Measurements from ENCODE around the gene SLC44A5. TPM values are rescaled to one million over a fixed set of nuclear protein-coding genes. Genes with fewer than 3 reads are reported as not detected.
"Not testable (repeated sequence)": the region's sequence is repeated elsewhere in the genome, so short reads cannot be mapped to it uniquely, and the experiment has no call there.

SLC44A5 gene
- total RNA-seq (1.6 TPM), polyA plus RNA-seq (1 to 10 TPM in 3 of 4 donors, not detected in 1; 1.3 to 2.3 (median 1.4) TPM)

DNA sequence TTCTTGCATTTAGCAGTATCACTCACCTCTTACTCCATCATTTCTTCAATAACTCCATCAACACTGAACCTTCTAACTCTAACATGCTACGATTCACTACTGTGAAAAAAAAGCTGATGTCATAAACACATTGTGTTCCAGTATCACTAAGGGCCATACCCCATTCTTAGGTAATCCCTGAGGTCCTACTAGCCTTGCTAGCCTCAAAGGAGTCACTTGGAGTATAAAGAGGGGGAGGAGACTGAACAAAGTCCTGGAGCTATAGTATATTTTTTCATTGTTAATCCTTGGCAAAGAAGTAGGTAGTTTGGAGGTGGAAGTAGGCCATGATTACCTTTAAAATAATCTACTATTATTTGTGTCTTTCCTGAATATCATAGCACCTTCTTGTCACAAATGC lies at the start of gene SLC44A5:
Gene SLC44A5 (minus strand): TSS at position 101 of the 400 bp plus-strand sequence. CDS start 69,667 bp downstream, outside the sequence.
- DNase-seq (no peak), ATAC-seq (ENCODE audit: low read depth in 2 of 2) (no peak)
- Mint-ChIP-seq H3K36me3 (no peaks in the 10 kb centered on the region), H3K27me3 (peaks cover 45% of the 10 kb centered on the region), H3K27ac (no peak within 1 kb of the TSS), H3K9me3 (peaks cover 0 to 9% (median 3%) of the 10 kb centered on the region in 7 donors), H3K4me1 (peaks cover 0 to 15% (median 5%) of the 10 kb centered on the region in 4 donors), H3K4me3 (no peak within 1 kb of the TSS)
- Histone ChIP-seq H3K27ac (ENCODE audit: insufficient read depth, low read length, poor library complexity, severe bottlenecking) (no peak within 1 kb of the TSS), H3K9me3 (ENCODE audit: control insufficient read depth in 2 of 2, low read length in 2 of 2) (no peaks in the 10 kb centered on the region), H3K36me3 (ENCODE audit: control insufficient read depth, insufficient read depth, low read length) (no peaks in the 10 kb centered on the region), H3K4me3 (ENCODE audit: low read depth, low read length) (no peak within 1 kb of the TSS), H3K27me3 (ENCODE audit: control insufficient read depth, insufficient read depth, low read length) (peaks cover 19% of the 10 kb centered on the region), H3K4me1 (ENCODE audit: control insufficient read depth, insufficient read depth, low read length, poor library complexity, severe bottlenecking) (peaks cover 4% of the 10 kb centered on the region)

DNA sequence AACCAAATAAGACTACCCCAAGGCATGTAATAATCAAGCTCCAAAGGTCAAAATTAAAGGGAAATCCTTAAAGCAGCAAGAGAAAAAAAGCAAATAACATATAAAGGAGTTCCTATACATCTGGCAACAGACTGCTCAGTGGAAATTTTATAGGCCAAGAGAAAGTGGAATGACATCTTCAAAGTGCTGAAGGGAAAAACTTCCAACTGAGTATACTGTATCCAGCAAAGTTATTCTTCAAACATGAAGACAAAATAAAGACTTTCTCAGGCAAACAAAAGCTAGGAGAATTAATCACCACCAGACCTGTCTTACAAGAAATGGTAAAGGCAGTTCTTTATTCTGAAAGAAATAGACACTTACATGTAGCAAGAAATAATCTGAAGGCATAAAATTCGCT lies 45.0 kb upstream of the SLC44A5 start:
- Histone ChIP-seq H3K4me1 (ENCODE audit: control insufficient read depth, insufficient read depth, low read length, poor library complexity, severe bottlenecking) (no peaks in the 10 kb centered on the region), H3K9me3 (ENCODE audit: control insufficient read depth in 2 of 2, low read length in 2 of 2) (peaks cover 3 to 12% of the 10 kb centered on the region in 2 experiments), H3K4me3 (ENCODE audit: low read depth, low read length) (no peak overlapping the region), H3K27me3 (ENCODE audit: control insufficient read depth, insufficient read depth, low read length) (no peaks in the 10 kb centered on the region), H3K36me3 (ENCODE audit: control insufficient read depth, insufficient read depth, low read length) (no peaks in the 10 kb centered on the region), H3K27ac (ENCODE audit: insufficient read depth, low read length, poor library complexity, severe bottlenecking) (no peak overlapping the region)
- DNase-seq: no peak
- Mint-ChIP-seq H3K36me3 (no peaks in the 10 kb centered on the region), H3K27ac (no peak overlapping the region), H3K27me3 (peaks cover 7% of the 10 kb centered on the region), H3K4me1 (no peaks in the 10 kb centered on the region), H3K4me3 (no peak overlapping the region), H3K9me3 (peaks cover 0 to 13% (median 5%) of the 10 kb centered on the region in 7 donors)
- no peak for ATAC-seq (ENCODE audit: low read depth in 2 of 2)

DNA sequence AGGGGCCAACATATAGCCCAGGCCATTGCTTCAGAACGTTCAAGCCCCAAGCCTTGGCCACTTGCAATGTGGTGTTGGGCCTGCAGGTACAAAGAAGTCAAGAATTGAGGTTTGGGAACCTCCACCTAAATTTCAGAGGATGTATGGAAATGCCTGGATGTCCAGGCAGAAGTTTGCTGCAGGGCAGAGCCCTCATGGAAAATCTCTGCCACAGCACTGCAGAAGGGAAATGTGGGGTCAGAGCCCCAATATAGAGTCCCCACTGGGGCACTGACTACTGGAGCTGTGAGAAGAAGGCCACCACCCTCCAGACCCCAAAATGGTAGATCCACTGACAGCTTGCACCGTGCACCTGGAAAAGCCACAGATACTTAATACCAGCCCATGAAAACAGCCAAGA lies 36.3 kb upstream of the SLC44A5 start:
- peaks cover 10% of the 10 kb centered on the region for H3K27me3 Mint-ChIP-seq
- not testable (repeated sequence) for H3K27ac Mint-ChIP-seq; H3K4me1 Mint-ChIP-seq; H3K9me3 ChIP-seq (ENCODE audit: control insufficient read depth in 2 of 2, low read length in 2 of 2); H3K4me3 ChIP-seq (ENCODE audit: low read depth, low read length); H3K4me3 Mint-ChIP-seq; H3K27me3 ChIP-seq (ENCODE audit: control insufficient read depth, insufficient read depth, low read length); H3K4me1 ChIP-seq (ENCODE audit: control insufficient read depth, insufficient read depth, low read length, poor library complexity, severe bottlenecking); H3K9me3 Mint-ChIP-seq; H3K36me3 ChIP-seq (ENCODE audit: control insufficient read depth, insufficient read depth, low read length); H3K36me3 Mint-ChIP-seq; ATAC-seq (ENCODE audit: low read depth in 2 of 2); DNase-seq; H3K27ac ChIP-seq (ENCODE audit: insufficient read depth, low read length, poor library complexity, severe bottlenecking)

DNA sequence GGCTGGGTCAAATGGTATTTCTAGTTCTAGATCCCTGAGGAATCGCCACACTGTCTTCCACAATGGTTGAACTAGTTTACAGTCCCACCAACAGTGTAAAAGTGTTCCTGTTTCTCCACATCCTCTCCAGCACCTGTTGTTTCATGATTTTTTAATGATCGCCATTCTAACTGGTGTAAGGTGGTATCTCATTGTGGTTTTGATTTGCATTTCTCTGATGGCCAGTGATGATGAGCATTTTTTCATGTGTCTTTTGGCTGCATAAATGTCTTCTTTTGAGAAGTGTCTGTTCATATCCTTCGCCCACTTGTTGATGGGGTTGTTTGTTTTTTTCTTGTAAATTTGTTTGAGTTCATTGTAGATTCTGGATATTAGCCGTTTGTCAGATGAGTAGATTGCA lies 34.2 kb upstream of the SLC44A5 start:
- H3K9me3 ChIP-seq (ENCODE audit: control insufficient read depth in 2 of 2, low read length in 2 of 2); H3K27ac ChIP-seq (ENCODE audit: insufficient read depth, low read length, poor library complexity, severe bottlenecking); H3K27me3 Mint-ChIP-seq; H3K4me3 Mint-ChIP-seq; DNase-seq; H3K27ac Mint-ChIP-seq; H3K4me1 ChIP-seq (ENCODE audit: control insufficient read depth, insufficient read depth, low read length, poor library complexity, severe bottlenecking); H3K36me3 ChIP-seq (ENCODE audit: control insufficient read depth, insufficient read depth, low read length); H3K36me3 Mint-ChIP-seq; H3K4me3 ChIP-seq (ENCODE audit: low read depth, low read length); ATAC-seq (ENCODE audit: low read depth in 2 of 2); H3K9me3 Mint-ChIP-seq; H3K27me3 ChIP-seq (ENCODE audit: control insufficient read depth, insufficient read depth, low read length); H3K4me1 Mint-ChIP-seq: not testable (repeated sequence)

DNA sequence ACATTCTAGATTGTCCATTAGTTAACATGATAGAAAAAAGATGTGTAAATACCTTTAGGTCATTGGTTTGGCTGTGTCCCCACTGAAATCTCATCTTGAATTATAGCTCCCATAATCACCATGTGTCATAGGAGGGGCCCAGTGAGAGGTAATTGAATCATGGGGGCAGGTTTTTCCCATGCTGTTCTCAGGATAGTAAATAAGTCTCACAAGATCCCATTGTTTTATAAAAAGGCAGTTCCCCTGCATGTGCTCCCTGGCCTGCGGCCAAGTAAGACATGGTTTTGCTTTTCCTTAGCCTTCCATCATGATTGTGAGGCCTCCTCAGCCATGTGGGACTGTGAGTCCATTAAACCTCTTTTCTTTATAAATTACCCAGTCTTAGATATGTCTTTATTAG lies 32.5 kb upstream of the SLC44A5 start:
- H3K36me3 ChIP-seq (ENCODE audit: control insufficient read depth, insufficient read depth, low read length): no peaks in the 10 kb centered on the region
- H3K4me3 ChIP-seq (ENCODE audit: low read depth, low read length): no peak overlapping the region
- Mint-ChIP-seq H3K9me3 (peaks cover 0 to 6% (median 0%) of the 10 kb centered on the region in 7 donors), H3K4me3 (no peak overlapping the region), H3K27ac (no peak overlapping the region), H3K4me1 (no peaks in the 10 kb centered on the region), H3K27me3 (peaks cover 4% of the 10 kb centered on the region), H3K36me3 (no peaks in the 10 kb centered on the region)
- ATAC-seq (ENCODE audit: low read depth in 2 of 2): no peak
- no peak for DNase-seq
- no peaks in the 10 kb centered on the region for H3K27me3 ChIP-seq (ENCODE audit: control insufficient read depth, insufficient read depth, low read length)
- H3K27ac ChIP-seq (ENCODE audit: insufficient read depth, low read length, poor library complexity, severe bottlenecking): no peak overlapping the region
- peaks cover 2 to 5% of the 10 kb centered on the region in 2 experiments for H3K9me3 ChIP-seq (ENCODE audit: control insufficient read depth in 2 of 2, low read length in 2 of 2)
- H3K4me1 ChIP-seq (ENCODE audit: control insufficient read depth, insufficient read depth, low read length, poor library complexity, severe bottlenecking): no peaks in the 10 kb centered on the region

DNA sequence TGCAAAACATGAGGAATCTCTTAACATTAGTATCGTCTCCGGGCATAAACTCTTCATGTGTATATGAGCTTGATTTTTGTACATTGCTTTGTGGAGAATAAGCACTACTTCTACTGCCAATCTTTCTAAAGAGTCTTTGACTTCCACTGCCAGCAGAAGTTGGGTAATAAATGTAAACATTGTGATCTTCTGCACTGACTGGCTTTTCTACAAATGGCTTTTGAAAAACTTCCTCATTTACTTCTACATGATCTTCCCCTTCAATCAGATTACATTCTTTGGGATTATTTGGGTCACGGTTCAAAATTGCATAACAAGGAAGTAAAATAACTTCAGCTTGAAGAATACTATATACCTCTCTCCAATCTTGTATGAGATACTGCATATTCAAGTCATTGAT lies 30.4 kb upstream of the SLC44A5 start:
- no peaks in the 10 kb centered on the region for H3K4me1 Mint-ChIP-seq
- H3K27me3 ChIP-seq (ENCODE audit: control insufficient read depth, insufficient read depth, low read length): no peaks in the 10 kb centered on the region
- ATAC-seq (ENCODE audit: low read depth in 2 of 2) (no peak), DNase-seq (no peak)
- no peaks in the 10 kb centered on the region for H3K36me3 ChIP-seq (ENCODE audit: control insufficient read depth, insufficient read depth, low read length)
- H3K27ac ChIP-seq (ENCODE audit: insufficient read depth, low read length, poor library complexity, severe bottlenecking): no peak overlapping the region
- H3K27me3 Mint-ChIP-seq: no peaks in the 10 kb centered on the region
- H3K9me3 Mint-ChIP-seq: peaks cover 0 to 2% (median 0%) of the 10 kb centered on the region in 7 donors
- H3K9me3 ChIP-seq (ENCODE audit: control insufficient read depth in 2 of 2, low read length in 2 of 2): no peaks in the 10 kb centered on the region
- H3K4me3 Mint-ChIP-seq: no peak overlapping the region
- H3K4me1 ChIP-seq (ENCODE audit: control insufficient read depth, insufficient read depth, low read length, poor library complexity, severe bottlenecking): no peaks in the 10 kb centered on the region
- no peaks in the 10 kb centered on the region for H3K36me3 Mint-ChIP-seq
- H3K4me3 ChIP-seq (ENCODE audit: low read depth, low read length): no peak overlapping the region
- H3K27ac Mint-ChIP-seq: no peak overlapping the region

DNA sequence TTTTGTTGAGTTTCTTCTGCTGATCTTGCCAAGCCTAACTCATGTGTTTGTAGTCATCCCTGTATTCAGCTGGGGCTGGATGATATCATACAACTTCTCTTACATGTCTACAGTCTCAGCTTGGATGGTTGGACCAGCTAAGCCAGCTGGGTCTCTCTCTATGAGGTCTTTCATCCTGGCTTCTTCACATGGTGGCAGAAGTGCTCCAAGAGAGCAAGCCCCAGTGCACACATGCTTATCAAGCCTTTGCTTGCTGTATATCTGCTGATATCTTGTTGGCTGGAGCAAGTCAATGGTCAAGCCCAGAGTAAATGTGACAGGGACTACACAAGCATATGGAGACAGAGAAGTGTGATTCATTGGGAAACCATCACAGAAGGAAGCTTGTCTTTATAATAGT lies 29.2 kb upstream of the SLC44A5 start:
- Histone ChIP-seq H3K27me3 (ENCODE audit: control insufficient read depth, insufficient read depth, low read length) (no peaks in the 10 kb centered on the region), H3K4me1 (ENCODE audit: control insufficient read depth, insufficient read depth, low read length, poor library complexity, severe bottlenecking) (no peaks in the 10 kb centered on the region), H3K4me3 (ENCODE audit: low read depth, low read length) (no peak overlapping the region), H3K27ac (ENCODE audit: insufficient read depth, low read length, poor library complexity, severe bottlenecking) (no peak overlapping the region), H3K9me3 (ENCODE audit: control insufficient read depth in 2 of 2, low read length in 2 of 2) (no peaks in the 10 kb centered on the region), H3K36me3 (ENCODE audit: control insufficient read depth, insufficient read depth, low read length) (no peaks in the 10 kb centered on the region)
- no peaks in the 10 kb centered on the region for H3K27me3 Mint-ChIP-seq
- H3K9me3 Mint-ChIP-seq: peaks cover 0 to 2% (median 0%) of the 10 kb centered on the region in 7 donors
- H3K4me3 Mint-ChIP-seq: no peak overlapping the region
- no peaks in the 10 kb centered on the region for H3K36me3 Mint-ChIP-seq
- ATAC-seq (ENCODE audit: low read depth in 2 of 2): no peak
- no peak overlapping the region for H3K27ac Mint-ChIP-seq
- H3K4me1 Mint-ChIP-seq: no peaks in the 10 kb centered on the region
- no peak for DNase-seq

DNA sequence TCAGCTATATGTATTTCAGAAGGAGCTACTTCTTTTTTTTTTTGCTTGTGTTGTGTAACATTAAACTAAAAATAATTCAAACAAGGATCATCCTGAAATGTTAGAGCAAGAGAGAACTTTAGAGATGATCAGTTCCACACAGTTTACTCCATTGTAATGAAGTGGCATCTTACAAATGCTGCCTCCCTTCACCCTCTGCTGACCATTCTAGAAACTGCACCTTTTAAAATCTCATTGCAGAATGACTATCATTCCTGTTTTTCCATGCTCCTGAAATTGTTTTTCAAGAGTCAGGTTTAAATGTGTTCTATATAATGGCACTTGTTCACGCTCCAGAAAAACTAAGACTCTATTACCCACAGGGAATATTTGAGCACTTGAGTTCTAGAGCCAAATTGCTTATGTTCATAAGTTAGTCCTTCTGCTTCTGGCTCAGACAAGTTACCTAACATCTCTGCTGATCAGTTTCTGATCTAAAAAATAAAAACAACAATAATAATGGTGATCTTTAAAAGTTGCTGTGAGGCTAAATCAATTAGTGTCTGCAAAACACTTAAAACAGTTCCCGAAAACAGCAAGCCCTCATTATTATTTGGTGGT lies 21.5 kb upstream of the SLC44A5 start:
- Mint-ChIP-seq H3K27ac (no peak overlapping the region), H3K27me3 (no peaks in the 10 kb centered on the region), H3K4me3 (no peak overlapping the region), H3K4me1 (no peaks in the 10 kb centered on the region), H3K36me3 (no peaks in the 10 kb centered on the region), H3K9me3 (peaks cover 0 to 2% (median 0%) of the 10 kb centered on the region in 7 donors)
- DNase-seq: peak in 1 of 3 donors; percentile 11
- H3K4me1 ChIP-seq (ENCODE audit: control insufficient read depth, insufficient read depth, low read length, poor library complexity, severe bottlenecking): no peaks in the 10 kb centered on the region
- no peaks in the 10 kb centered on the region for H3K36me3 ChIP-seq (ENCODE audit: control insufficient read depth, insufficient read depth, low read length)
- no peaks in the 10 kb centered on the region for H3K27me3 ChIP-seq (ENCODE audit: control insufficient read depth, insufficient read depth, low read length)
- no peak overlapping the region for H3K27ac ChIP-seq (ENCODE audit: insufficient read depth, low read length, poor library complexity, severe bottlenecking)
- ATAC-seq (ENCODE audit: low read depth in 2 of 2): no peak
- H3K9me3 ChIP-seq (ENCODE audit: control insufficient read depth in 2 of 2, low read length in 2 of 2): no peaks in the 10 kb centered on the region
- H3K4me3 ChIP-seq (ENCODE audit: low read depth, low read length): no peak overlapping the region

All from CD4-positive, CD25-positive, alpha-beta regulatory T cell (primary cell).